GM12872 (cell line): ENCODE data around the gene ARRDC1.

ENCODE experiments used
- TF ChIP-seq, protein P1 (sequence below): IDR thresholded peaks from 3 replicates; pipeline ENCODE4 v1.5.1; 2011; ENCODE audit warnings: low read depth, mild to moderate bottlenecking, low read length, moderate library complexity; ENCODE audit not compliant: insufficient read depth

ARRDC1 gene

DNA sequence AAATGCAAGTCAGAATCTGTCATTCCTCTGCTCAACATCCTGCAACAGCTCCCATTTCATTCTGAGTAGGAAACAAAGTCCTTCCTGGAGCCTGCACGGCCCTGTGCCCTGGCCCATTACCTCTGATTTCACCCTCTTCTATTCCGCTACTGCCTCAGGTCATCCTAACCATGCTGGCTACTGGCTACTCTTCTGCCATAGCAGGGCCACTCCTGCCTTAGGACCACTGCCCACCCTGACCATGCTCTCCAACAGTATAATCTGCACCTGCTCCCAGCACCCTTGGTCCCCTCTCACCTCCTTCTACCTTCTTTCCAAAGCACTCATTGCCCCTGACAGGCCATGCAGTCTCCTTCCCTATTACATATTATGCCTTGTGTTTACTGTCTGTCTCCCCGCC lies 34.9 kb upstream of the ARRDC1 start:
- TF ChIP-seq, protein P1, sequence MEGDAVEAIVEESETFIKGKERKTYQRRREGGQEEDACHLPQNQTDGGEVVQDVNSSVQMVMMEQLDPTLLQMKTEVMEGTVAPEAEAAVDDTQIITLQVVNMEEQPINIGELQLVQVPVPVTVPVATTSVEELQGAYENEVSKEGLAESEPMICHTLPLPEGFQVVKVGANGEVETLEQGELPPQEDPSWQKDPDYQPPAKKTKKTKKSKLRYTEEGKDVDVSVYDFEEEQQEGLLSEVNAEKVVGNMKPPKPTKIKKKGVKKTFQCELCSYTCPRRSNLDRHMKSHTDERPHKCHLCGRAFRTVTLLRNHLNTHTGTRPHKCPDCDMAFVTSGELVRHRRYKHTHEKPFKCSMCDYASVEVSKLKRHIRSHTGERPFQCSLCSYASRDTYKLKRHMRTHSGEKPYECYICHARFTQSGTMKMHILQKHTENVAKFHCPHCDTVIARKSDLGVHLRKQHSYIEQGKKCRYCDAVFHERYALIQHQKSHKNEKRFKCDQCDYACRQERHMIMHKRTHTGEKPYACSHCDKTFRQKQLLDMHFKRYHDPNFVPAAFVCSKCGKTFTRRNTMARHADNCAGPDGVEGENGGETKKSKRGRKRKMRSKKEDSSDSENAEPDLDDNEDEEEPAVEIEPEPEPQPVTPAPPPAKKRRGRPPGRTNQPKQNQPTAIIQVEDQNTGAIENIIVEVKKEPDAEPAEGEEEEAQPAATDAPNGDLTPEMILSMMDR = no peak

DNA sequence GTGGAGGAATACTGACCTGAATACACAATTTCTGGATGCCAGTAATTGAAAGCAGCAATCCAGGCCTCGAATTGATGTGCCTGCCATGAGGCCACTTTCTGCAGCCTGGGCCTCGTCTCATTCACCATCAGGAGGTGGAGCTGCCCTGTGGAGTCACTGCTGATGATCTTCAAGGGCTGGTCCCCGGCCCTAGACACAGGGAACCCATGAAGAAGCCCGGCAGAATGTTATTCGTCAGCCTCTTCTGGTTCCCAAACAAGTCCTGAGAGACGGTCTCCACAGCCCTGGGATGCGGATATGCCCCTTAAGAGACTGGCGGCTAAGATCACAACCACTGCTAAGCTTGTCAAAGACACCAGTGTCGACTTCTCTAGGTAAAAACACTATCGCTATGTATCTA lies 31.3 kb upstream of the ARRDC1 start:
- TF ChIP-seq, protein P1 = no peak

DNA sequence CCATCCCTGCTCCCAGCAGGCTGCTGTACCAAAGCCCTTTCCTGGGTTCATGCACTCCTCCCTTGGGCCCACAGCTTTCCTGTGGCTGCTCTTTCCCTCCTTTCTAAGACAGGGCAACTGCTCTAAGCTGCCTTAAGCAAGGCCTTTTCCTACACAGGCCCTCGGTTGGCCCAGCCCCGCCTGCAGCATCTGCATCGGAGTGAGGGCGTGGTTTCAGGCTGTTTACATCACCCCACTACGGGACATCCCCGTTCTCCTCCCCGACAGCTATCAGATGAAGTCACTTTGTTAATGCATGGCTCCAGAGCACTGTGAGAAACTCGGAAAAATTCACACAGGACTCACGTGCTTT lies 30.1 kb upstream of the ARRDC1 start:
- TF ChIP-seq, protein P1 = no peak

DNA sequence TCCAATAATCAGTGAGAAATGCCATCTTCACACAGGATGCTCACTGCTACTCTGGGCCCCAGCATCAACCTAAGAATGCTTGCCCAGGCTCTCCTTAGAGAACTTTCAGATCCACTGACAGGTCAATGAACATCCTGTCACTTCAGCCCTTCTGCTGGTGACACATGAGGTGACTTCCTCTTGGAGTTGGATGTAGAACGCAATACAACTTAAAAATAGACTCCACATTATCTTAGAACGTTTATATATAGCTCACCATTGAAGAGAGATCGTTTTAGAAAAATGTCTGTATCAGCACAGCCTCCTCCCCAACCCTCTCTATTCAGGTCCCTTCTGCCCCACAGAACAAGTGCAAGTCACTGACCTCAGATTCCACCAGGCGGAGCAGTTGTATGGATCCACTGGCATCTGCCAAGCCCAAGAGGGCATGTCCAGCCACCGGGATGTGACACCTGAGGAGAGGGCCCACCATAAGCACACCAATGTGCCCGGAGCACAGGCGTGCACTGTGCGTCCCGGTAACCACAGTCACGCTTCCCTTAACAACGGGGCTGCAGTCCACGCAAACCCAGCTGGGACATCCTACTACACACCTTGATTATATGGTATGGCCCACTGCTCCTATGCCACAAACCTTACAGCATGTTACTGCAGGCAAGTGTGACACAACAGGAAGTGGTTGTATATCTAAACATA lies 29.6 kb upstream of the ARRDC1 start:
- TF ChIP-seq, protein P1 = peak; percentile 37; the same call in 1 of the 3 replicates

DNA sequence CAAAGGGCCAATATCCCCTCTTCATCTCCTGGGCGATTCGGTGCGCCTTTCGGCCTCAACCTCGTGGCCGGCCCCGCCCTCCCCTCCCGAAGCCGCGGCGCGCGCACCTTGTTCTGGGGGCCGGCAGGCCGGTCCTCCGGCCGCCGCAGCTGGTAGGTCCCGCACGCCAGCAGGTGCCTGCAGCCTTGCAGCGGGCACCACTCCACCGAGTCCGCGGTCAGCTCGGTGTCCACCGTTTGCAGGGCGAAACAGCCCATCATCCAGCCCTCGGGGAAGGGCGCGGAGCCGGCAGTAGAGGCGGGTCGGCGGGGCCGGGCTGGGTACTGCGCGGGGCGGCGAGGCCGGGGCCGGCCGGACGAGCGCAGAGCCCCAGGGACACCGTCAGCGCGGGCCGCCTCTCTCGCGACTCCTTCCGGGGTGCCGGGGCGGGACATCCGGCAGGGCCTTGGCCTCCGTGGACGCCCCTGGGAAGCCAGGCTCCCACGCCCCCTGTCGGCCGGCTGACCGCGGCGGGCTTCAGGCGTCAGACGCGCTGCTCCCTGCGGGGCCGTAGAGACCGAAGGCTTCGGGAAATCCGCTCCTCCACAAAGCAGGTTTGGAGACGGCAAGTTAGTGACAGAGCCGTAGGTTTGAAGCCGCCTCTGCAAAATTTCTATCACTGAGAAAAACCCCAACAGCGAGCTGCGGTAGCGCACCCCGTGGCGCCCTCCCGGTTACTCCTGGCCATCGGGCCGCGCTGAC lies 26.8 kb upstream of the ARRDC1 start, which contains the start of gene DPH7:
DPH7 (minus strand) TSS at position 408 of the 741 bp plus-strand sequence; CDS start at position 260, 148 bp downstream.
- TF ChIP-seq, protein P1 = peak; percentile 92

DNA sequence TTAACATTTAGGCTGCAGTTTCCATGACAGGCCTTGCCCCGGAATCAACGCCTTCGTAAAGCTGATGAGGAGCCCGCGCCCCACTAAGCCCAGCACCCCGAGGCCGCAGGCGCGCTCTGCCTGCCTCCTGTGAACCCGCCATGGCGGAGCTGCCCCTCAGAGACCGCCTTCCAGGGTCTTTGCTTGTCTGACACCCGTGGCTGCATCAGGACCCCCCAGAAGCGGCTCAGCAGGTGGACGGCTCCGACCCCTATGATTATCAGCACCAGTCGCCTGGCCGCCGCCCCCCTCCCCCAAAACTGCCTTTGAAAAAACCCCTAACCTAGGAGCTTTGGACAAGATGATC lies 26.3 kb upstream of the ARRDC1 start:
- TF ChIP-seq, protein P1 = no peak

DNA sequence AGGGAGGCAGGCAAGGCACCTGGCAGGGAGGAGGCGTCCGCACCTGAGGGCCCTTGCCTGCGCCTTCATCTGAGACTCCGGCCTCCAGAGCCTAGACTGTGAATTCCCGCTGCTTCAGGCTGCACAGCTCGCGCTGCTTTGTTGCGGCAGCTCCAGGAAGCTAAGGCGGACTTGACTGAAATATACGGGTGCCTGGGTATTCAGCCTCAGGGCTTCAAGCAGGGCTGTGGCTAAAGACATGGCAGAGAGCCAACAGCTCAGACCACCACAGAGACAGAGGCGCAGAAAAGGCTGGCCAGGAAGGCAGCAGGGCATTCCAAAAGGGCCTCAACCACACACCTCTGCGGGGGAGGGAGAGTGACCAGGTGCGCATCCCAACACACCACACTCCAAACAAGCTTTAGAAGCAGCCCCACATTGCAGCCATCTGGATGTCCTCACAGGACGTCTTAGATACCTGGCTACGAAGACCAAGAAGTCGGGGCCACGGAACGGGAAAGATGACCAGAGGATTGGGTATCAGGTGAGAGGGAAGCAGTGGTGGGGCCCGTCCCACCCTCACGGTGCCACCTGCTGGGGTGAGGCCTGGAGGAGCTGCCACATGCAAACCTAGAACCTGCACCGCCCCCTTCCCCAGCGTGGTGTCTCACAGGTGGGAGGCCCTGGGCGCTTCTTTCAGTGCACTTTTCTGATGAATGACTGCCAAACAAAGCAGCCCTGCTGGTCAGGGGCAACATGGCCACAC lies 25.1 kb upstream of the ARRDC1 start:
- TF ChIP-seq, protein P1 = no peak
